HG03159 (cell line): Measurements from ENCODE around the gene CEP295NL.
"Not testable (repeated sequence)": the region's sequence is repeated elsewhere in the genome, so short reads cannot be mapped to it uniquely, and the experiment has no call there.

Experiments used
- ATAC-seq: cut with Tn5 transposase; IDR thresholded peaks from one replicate; pipeline ENCODE4 v1.9.1; 2021; ENCODE audit warnings: mild to moderate bottlenecking, moderate library complexity; ENCODE audit not compliant: unreplicated experiment

CEP295NL gene, protein sequence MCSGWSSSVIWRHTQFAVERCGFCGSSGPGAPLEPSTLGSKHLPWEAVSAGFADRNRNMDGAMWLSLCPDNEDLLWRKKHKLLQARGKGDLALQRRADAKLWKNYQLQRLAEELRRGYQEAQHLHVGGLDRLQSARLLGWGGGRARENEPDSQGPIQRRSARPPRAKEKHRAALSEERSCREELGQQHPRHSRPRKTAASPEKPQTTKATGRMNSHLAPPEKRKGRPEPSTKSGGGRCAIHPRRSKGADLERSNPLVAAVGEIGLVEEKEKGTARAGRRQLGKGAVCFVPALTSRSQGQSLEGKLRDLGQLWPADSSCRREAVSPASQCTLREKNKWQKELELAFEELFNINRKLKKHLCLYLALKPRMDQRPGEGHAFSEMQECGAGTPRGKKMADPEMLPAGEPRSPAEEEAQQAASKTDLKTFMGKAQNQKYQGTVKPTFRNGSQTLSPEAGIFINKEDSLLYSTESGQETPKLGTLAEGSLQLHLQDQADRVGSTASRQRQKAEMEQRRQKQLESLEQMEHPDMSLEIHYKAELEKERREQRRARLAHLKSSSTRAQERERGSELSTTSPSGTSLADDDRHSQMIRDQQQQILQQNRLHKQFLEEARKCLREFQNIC

DNA sequence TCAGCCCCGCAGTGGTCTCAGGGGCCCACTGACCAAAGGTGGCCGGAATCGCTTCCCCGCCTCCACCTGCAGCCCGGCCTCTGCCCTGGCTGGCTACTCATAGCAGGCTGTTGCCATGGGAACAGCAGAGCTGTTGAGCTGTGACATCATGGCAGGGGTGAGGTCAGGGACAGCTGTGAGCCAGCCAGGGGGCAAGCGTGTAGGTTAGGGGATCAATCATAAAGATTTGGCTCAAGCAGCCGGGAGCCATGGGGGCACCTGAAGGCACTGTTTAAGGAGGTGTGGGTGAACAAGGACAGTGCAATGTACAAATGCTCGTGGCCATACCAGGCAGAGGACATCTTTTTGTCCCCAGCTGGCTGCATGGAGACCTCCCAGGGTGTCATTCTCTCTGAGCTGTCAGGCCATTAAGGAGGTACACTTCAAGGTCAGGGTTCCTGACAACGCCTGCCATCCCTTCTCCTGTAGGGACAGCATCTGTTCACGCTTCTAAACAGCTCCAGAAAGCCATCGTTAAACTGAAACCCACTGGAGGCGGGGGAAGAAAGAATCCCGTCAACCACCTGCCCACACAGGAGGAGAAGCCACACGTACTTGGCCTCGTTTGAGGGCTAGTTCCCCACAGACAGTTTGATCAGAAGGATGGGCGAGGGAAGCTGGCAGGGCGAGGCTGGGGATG, at the start of gene CEP295NL:
CEP295NL (minus strand) TSS at position 101 of the 679 bp plus-strand sequence. CDS start 1,373 bp downstream, outside the sequence.
- no peak for ATAC-seq

DNA sequence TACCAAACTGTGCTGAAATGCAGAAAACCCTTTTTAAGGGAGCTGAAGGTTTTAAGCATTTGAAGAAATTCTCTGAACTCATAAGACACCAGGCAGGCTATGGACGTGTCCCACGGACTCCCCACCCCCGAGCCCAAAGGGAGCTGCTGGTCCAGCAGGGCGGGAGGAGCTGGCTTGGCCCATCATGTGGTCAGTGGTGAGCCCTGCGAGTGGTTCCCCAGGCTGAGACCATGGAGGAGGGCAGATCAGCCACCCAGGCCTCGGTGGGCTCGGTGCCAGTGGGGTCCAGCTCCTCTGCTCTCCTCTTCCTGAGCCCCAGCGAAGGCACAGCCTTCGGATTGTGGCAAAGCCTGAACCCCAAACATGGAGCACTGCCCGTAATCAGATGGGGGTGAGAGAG, 49.7 kb upstream of the CEP295NL start:
- no peak for ATAC-seq

DNA sequence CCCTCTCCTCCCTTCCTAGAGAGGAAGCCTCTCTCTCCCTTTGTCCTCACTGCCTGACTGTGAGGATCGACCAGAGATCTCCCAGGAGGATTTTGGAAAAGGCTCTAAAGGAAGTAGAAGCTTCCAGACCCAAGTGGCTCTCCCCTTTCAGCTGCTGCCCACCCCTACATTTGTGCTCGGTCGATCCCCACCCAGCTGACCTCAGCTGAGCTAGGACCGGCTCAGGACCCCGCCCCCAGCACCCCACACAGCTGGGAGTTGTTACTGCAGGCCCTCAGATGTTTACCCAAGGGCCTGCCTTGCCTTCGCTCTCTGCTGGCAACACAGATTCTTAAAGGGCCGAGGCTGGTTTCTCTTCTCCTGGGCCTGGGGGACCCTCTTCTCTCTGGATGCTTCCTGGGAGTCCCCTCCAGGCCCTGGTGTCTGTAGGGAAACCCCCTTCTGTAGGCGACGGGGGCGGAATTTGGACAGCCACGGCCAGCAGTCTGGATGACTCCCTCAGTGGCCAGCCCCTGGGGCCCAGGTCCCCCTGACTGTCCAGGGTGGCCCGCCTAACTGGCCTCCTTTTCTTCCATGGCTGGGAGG, 49.1 kb upstream of the CEP295NL start:
- no peak for ATAC-seq

DNA sequence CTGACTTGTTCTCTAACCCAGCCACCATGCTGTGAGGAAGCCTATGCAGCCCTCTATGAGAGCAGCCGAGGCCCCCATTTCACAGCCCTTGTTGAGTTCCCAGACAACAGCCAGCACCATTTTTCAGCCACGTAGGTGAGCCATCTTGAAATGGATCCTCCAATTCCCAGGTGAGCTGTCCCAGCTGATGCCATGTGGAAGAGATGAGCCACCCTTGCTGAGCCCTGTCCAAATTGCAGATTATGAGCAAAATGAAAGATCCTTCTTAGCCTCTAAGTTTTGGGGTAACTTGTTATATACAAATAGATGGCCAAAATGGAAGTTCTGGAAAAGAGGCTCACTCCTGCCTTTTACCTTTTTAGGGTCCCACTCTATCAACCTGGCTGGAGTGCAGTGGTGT, 47.9 kb upstream of the CEP295NL start:
- no peak for ATAC-seq

DNA sequence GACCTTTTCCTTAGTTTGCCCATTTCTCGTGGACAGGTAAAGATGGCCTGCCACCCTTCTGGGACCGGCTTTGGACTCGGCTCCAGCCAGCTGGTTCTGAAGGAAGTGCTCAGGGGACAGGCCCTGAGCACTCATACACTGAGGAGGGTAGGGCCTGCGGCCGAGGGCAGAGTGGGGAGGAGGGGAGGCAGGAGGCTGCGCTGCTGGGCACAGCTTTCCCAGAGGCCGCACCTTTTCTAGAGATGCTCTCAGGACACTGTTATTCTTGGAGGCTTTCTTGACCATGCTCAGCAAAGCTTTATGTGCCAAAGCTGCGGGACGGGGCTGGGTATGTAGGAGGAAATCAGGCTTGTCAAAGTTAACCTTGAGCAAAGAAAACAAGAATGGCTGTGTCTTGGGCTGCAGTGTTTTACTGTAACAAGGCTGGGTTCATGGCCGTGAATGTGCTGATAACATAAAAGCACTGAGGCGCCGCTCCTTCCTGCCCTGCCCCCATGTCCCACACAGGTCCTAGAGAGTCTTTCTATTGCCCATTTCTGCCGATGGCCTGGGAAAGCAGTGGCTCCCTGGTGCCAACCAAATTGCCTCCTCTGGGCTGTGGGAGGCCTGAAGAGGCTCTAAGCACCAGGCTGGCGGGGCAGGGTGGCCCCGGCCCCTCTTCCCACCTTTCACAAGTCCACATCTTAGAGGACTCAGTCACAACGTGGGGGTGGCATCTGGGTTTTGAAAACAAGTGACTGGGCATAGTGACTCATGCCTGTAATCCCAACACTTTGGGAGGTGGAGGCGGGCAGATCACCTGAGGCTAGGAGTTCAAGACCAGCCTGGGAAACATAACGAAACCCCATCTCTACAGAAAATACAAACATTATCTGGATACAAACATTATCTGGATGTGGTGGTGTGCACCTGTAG, 44.5 kb upstream of the CEP295NL start:
- ATAC-seq, result no peak

DNA sequence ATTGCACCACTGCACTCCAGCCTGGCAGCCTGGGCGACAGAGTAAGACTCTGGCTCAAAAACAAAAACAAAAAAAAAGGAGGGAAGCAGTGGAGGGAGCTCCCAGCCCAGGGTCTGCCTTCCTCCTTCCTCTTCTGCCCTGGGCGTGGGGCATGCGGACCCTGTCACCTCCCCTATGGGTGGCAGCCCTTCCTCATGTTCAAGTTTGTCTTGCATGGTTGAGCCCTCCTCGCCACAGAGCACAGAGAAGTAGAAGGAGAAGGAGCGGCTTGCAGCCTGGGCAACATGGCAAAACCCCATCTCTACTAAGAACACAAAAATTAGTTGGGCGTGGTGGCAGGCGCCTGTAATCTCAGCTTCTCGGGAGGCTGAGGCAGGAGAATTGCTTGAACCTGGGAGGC, 43.6 kb upstream of the CEP295NL start:
- ATAC-seq, result no peak

GRCh38 chr17:78946131-78946530, 43.1 kb upstream of the CEP295NL start:
- ATAC-seq, result no peak

DNA sequence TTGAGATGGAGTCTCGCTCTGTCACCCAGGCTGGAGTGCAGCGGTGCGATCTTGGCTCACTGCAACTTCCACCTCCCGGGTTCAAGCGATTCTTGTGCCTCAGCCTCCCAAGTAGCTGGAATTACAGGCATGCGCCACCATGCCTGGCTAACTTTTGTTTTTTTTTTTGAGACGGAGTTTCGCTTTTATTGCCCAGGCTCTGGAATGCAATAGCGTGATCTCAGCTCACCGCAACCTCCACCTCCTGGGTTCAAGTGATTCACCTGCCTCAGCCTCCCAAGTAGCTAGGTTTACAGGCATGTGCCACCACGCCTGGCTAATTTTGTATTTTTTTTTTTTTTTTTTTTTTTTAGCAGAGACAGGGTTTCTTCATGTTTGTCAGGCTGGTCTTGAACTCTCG, 42.5 kb upstream of the CEP295NL start:
- not testable (repeated sequence) for ATAC-seq

- no peak for ATAC-seq
Measured at GRCh38 chr17:78944956-78945355, 42.0 kb upstream of the CEP295NL start.

GRCh38 chr17:78944026-78944425, 41.0 kb upstream of the CEP295NL start:
- ATAC-seq, result no peak

DNA sequence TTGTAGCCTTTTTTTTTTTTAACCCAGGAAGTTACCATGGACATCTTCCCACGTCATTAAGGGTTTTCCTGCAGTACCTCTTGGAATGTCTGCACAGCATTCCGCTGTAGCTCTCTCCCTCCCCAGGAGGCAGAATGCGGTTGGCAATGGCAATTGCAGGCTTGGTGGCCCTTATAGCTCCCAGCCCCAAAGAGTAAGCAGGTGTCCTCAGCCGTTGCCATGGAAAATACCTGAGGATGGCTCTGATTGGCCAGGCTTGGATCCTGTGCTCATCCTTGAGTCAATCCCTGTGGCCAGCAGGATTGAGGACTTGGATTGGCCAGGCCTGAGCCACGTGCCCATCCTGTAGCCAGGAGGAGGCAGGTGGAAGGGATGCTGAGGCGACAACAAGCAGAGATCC, 37.7 kb upstream of the CEP295NL start:
- no peak for ATAC-seq

DNA sequence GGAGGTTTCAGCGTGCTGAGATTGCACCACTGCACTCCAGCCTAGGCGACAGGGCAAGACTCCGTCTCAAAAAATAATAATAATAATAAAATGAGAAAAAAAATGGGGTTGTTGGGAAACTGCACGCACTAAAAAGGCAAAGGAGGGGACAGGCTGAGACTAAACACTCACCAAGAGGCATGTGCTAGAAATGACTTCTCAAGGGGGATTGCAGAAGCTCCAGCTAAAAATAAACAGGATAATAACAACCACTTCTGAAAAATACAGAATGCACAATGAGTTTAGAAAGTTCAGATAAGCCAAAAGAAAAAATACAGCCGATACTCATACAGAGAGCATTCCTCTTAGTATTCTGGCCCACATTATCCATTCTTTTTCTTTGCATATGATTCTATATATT, 37.3 kb upstream of the CEP295NL start:
- ATAC-seq, result no peak

DNA sequence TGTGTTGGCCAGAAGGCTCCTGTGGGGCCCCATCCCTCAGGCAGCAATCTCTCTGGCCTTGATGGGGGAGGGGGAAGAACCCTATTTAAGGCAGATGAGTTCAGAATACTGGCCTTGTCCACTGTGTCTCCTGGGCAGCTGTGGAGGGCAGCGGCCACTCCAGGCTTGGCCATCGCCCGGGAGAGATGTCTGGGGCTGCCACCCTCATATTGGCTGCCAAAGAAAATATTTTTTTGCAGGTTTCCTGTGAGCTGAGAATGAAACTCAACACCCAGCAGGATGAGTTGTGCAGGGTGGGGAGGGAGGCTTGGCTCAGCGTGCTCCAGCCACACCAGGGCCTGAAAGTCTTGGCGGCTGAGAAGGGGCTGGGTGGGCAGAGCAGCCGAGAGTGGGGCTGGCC, 36.6 kb upstream of the CEP295NL start:
- ATAC-seq, result no peak

GRCh38 chr17:78937561-78937960, 34.6 kb upstream of the CEP295NL start:
- no peak for ATAC-seq

- no peak for ATAC-seq
Measured at GRCh38 chr17:78935419-78936323, 32.7 kb upstream of the CEP295NL start.

DNA sequence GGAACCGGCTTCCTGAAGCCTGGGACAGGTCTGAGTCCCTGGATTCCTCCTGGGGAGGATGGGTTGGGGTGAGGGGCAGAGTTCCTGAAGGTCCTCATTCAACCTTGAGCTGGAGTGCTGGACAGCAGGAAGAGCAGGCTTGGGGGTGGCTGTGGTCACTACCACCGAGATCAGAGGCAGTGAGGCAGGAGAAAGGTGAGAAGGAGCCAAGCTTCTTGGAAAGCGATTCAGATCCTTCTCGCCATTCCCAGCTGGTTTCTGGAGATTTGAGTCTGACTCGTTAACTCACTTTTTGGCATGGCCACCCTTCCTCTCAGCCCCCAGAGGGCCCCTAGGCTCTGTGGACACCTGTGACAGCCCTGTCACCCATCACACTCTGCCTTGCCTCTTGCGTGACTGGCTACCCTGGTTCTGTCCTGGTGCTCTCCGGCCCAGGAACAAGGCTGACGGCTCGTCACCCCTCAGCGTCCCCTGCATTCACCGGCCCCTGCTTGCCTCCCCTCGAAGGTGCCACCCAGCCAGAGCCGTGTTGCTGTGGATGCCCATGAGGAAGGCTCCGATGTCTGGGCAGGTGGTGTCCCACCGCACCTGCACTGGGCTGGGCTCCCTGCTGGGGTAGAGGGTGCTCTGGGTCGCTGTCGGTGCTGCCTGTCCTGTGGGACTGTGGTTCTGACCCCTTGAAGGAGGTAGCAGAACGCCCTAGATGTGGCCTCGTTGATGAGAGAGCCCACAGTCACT, 31.8 kb upstream of the CEP295NL start:
- ATAC-seq, result no peak

DNA sequence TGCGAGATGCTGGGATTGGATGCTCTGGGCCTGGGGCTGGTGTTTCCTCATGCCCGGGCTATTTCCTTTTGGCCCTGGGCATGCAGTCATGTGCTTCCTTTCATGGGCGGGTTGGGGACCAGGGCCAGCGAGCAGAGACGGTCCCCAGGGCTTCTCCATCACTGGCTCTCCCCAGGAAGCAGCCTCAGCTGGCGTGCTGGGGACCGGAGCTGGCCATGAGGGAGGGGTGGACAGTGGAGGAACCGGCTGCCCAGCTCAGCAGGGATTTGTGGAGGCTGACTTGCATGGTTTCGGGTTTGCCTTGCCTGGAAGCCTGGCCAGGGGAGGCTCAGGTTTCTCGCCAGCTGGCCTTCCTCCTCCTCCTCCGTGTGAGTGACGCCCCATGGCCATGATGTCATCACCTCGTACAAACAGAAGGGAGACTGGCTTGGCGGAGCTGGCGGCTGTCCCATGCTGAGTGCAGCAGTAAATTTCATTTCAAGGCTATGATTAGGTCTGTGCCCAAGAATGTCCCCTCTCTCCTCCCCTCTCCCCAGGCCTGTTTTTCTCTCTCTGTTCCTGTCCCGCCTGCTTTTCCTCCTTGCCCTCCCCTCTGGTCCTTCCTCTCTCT, 31.1 kb upstream of the CEP295NL start:
- ATAC-seq, result no peak
